BE2C (cell line): ENCODE data around the gene PAM16. TPM values are rescaled to one million over a fixed set of nuclear protein-coding genes. Genes with fewer than 3 reads are reported as not detected.
"Not testable (repeated sequence)": the region's sequence is repeated elsewhere in the genome, so short reads cannot be mapped to it uniquely, and the experiment has no call there.

Experiments used
- DNase-seq: peaks from one replicate; pipeline ENCODE4 v3.0.0-alpha.2; 2020
- H3K27me3 ChIP-seq: fragments of 250-450 bp; sonication (Bioruptor Pico); 2 replicates; pipeline ENCODE4 v1.5.1; 2020; ENCODE audit warnings: mild to moderate bottlenecking
- H3K36me3 ChIP-seq: fragments of 250-450 bp; sonication (Bioruptor Pico); 2 replicates; pipeline ENCODE4 v1.5.1; 2020; ENCODE audit warnings: mild to moderate bottlenecking
- H3K4me1 ChIP-seq: fragments of 250-450 bp; sonication (Bioruptor Pico); 2 replicates; pipeline ENCODE4 v1.5.1; 2020
- H3K4me3 ChIP-seq: 2 replicates; pipeline ENCODE4 v1.5.1; 2011; ENCODE audit warnings: low read depth, low read length
- H3K9me3 ChIP-seq: fragments of 250-450 bp; sonication (Bioruptor Pico); 2 replicates; pipeline ENCODE4 v1.5.1; 2020
- polyA plus RNA-seq: library from polyadenylated mRNA; unstranded; fragments of >200 nt; gene quantifications from one replicate; pipeline ENCODE4 v1.2.1, GENCODE V29; 2012; ENCODE audit warnings: low read depth, missing spikeins; ENCODE audit not compliant: insufficient read length, insufficient read depth
- TF ChIP-seq, protein P1 (sequence below): IDR thresholded peaks from 2 replicates; pipeline ENCODE4 v1.5.1; 2012; ENCODE audit warnings: mild to moderate bottlenecking, low read depth, low read length

PAM16 gene
- polyA plus RNA-seq: 216 TPM

DNA sequence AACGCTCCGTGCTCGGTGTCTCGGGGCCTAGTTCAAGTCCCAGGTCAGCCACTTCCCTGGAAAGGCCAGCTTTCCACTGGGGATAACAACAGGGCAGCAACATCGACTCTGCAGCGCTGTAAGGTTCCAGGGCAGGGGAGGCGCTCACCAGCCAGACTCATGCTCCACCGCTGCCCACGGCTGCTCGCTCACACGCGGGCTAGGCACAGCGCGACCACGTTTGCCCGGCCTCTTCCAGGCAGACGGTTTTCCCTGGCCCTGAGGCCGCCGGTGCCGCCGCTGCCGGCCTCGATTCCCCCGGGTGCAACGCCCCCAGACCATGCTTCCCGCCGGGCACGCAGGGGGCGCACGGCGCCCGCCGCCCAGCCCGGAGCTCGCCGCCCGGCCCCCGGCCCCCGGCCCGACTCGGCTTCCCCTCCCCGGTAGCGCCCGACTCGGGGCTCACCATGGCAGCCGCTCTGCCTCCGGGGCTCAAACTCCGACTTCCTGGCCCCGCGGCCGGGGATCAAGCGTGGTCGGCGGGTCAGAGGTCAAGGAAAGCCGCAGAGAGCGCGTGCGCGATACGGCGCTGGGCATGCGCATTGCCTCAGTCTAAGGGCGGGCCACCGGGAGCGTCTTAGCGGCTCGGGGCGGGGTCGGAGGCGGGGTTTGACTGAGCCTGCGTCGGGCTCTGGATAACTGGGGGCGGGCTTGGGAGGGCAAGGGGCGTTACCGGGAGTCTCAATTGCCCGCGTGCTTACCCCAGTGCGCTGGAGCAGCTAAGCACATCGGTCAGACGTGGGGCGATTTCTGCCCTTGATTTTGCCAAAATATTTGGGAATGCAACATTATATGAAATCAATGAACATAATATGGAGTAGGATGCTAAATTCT is at the start of gene PAM16:
Gene PAM16, minus strand, starts transcription at position 535 of the 873 bp plus-strand sequence. Its CDS starts 87 bp downstream, at position 448.
- peak; percentile 99 for DNase-seq
- Histone ChIP-seq H3K27me3 (no peaks in the 10 kb centered on the region), H3K4me1 (peaks cover 3% of the 10 kb centered on the region; the same call in 1 of the 2 replicates), H3K9me3 (no peaks in the 10 kb centered on the region; the same call in 1 of the 2 replicates), H3K36me3 (peaks cover 22% of the 10 kb centered on the region), H3K4me3 (peak within 1 kb of the TSS; percentile 95)
- TF ChIP-seq, protein P1, sequence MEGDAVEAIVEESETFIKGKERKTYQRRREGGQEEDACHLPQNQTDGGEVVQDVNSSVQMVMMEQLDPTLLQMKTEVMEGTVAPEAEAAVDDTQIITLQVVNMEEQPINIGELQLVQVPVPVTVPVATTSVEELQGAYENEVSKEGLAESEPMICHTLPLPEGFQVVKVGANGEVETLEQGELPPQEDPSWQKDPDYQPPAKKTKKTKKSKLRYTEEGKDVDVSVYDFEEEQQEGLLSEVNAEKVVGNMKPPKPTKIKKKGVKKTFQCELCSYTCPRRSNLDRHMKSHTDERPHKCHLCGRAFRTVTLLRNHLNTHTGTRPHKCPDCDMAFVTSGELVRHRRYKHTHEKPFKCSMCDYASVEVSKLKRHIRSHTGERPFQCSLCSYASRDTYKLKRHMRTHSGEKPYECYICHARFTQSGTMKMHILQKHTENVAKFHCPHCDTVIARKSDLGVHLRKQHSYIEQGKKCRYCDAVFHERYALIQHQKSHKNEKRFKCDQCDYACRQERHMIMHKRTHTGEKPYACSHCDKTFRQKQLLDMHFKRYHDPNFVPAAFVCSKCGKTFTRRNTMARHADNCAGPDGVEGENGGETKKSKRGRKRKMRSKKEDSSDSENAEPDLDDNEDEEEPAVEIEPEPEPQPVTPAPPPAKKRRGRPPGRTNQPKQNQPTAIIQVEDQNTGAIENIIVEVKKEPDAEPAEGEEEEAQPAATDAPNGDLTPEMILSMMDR: no peak

DNA sequence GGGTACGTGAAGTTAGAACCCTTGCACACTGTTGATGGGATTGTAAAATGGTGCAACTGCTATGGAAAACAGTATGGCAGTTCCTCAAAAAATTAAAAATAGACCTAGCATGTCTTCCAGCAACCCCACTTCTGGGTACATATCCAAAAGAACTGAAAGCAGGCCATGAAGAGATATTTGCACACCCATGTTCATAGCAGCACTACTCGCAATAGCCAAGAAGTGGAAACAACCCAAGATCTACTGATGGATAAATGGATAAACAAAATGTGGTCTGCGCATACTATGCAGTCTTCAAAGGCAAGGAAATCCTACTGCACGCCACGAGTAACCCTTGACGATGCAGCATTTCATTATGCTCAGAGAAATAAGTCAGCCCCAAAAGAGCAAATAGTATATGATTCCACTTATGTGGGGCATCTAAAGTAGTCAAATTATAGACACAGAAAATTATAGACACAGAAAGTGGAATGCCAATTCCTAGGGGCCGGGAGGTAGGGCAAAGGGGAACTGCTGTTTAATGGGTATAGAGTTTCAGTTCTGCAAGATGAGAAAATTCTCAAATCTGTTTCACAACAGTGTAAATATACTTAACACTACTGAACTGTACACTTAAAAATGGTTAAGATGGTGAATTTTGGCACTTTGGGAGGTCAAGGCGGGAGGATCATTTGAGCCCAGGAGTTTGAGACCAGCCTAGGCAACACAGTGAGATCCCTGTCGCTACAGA is 48.0 kb upstream of the PAM16 start:
- H3K4me3 ChIP-seq: no peak overlapping the region
- H3K4me1 ChIP-seq: peaks cover 15% of the 10 kb centered on the region
- TF ChIP-seq, protein P1: no peak
- H3K9me3 ChIP-seq: no peaks in the 10 kb centered on the region
- no peak for DNase-seq
- no peaks in the 10 kb centered on the region for H3K27me3 ChIP-seq
- 0 out of 2 replicates have a peak, but pooled peaks cover 7% of the 10 kb centered on the region for H3K36me3 ChIP-seq

DNA sequence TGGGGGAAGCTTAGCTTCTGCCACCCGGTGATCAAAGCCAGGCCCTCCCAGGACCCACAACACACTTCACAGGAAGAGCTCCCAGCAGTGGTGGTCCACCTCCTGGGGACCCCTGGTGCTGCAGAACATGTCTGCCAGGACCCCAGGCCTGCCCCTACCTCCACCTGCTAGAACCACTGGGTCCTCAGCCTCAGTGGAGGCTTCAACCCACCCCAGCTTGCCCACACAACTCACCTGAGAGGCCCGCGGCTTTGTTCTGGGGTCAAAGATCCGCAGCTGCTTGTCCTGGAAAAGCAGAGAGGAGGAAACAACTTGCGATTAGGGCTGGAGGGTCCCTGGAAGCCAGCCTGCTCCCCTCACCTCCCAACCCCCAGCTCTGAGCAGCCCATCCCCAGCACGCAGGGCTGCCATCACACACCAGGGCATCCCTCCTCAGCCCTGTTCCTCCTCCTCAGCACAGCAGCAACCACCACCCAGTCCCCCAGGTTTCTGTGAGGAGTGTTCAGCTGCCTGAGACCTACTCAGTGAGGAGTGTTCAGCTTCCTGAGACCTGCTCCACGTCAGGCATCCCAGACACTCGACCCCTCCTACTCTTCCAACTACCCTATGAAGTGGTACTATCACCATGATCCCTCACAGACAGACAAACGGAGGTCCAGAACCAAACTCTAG is 44.1 kb upstream of the PAM16 start:
- peak; percentile 12 for DNase-seq
- peaks cover 3% of the 10 kb centered on the region; the same call in 1 of the 2 replicates for H3K36me3 ChIP-seq
- TF ChIP-seq, protein P1: no peak
- H3K9me3 ChIP-seq: no peaks in the 10 kb centered on the region
- peaks cover 33% of the 10 kb centered on the region for H3K4me1 ChIP-seq
- no peaks in the 10 kb centered on the region for H3K27me3 ChIP-seq
- no peak overlapping the region for H3K4me3 ChIP-seq

DNA sequence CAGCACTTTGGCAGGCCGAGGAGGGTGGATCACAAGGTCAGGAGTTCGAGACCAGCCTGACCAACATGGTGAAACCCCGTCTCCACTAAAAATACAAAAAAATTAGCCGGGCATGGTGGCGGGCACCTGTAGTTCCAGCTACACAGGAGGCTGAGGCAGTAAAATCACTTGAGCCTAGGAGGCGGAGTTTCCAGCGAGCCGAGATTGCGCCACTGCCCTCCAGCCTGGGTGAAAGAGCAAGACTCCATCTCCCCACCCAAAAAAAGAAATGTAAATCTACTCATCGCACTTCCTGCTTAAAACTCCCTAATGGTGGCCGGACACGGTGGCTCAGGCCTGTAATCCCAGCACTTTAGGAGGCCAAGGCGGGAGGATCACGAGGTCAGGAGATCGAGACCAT is 42.7 kb upstream of the PAM16 start:
- H3K9me3 ChIP-seq, DNase-seq: not testable (repeated sequence)

DNA sequence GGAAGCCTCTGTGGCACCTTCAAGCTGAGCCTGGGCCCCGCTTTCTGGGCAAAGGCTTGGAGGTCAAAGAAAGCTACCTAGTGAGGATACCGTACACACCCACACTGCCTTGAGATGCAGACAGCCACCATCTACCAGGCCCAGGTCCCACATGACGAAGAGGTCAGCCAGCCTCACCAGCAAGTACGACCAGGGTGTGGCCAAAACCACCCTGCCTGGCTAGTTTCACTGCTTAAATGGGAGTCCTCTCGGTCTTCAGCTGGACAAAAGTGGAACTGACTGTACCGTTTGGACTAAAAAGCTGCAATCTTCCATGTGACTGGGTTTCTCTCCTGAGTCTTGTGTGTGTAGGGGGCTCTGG is 42.1 kb upstream of the PAM16 start:
- H3K36me3 ChIP-seq: peaks cover 3% of the 10 kb centered on the region; the same call in 1 of the 2 replicates
- H3K4me1 ChIP-seq: peaks cover 35% of the 10 kb centered on the region
- DNase-seq: no peak
- H3K4me3 ChIP-seq: no peak overlapping the region
- no peaks in the 10 kb centered on the region for H3K9me3 ChIP-seq
- TF ChIP-seq, protein P1: no peak
- no peaks in the 10 kb centered on the region for H3K27me3 ChIP-seq

More for the DNA sequence above, 42.7 kb upstream of the PAM16 start:
- H3K4me3 ChIP-seq, H3K36me3 ChIP-seq, H3K27me3 ChIP-seq: not testable (repeated sequence)
- H3K4me1 ChIP-seq: peaks cover 33% of the 10 kb centered on the region
